OCI-LY7 (cell line): ENCODE results near the gene PCBP3. TPM values are rescaled to one million over a fixed set of nuclear protein-coding genes. Genes with fewer than 3 reads are reported as not detected.
"Not testable (repeated sequence)": the region's sequence is repeated elsewhere in the genome, so short reads cannot be mapped to it uniquely, and the experiment has no call there.

ENCODE experiments used
- BruUV-seq: library from RNA; stranded (reverse); fragments of 400-500 nt; replicated peaks from 2 replicates; lab custom pipeline; 2021; lab: Mats Ljungman, UMichigan
- CTCF ChIA-PET: fragments of 300-600 bp; sonication (Branson Sonifier 250); formaldehyde crosslinking; loops from one replicate; lab custom pipeline; 2022; ENCODE audit warnings: antibody characterized with exemption; ENCODE audit not compliant: unreplicated experiment; lab: Charles Lee
- POLR2A ChIA-PET: fragments of 300-600 bp; sonication (Branson Sonifier 250); formaldehyde crosslinking; loops from one replicate; lab custom pipeline; 2022; ENCODE audit warnings: antibody characterized with exemption; lab: Charles Lee
- DNase-seq: peaks from one replicate; pipeline ENCODE4 v3.0.0-alpha.2; 2015; ENCODE audit warnings: low spot score
- H2AFZ ChIP-seq: fragments of 200-600 bp; sonication (generic), shearing (Covaris generic); 2 replicates; pipeline ENCODE4 v1.6.1; 2014; ENCODE audit warnings: mild to moderate bottlenecking, antibody characterized with exemption, low read length, moderate library complexity
- H3K27ac ChIP-seq: fragments of 200-600 bp; sonication (generic); 2 replicates; pipeline ENCODE4 v1.5.1; 2014; ENCODE audit warnings: mixed run types, low read depth, mild to moderate bottlenecking, moderate library complexity, low read length, inconsistent platforms; ENCODE audit not compliant: poor library complexity, severe bottlenecking
- H3K36me3 ChIP-seq: fragments of 200-600 bp; sonication (generic); 2 replicates; pipeline ENCODE4 v1.6.1; 2014; ENCODE audit warnings: mild to moderate bottlenecking, antibody characterized with exemption, low read length, moderate library complexity, mixed read lengths; ENCODE audit not compliant: insufficient read depth
- H3K4me1 ChIP-seq: fragments of 200-600 bp; sonication (generic); 2 replicates; pipeline ENCODE4 v1.5.1; 2014; ENCODE audit warnings: mild to moderate bottlenecking, low read length; ENCODE audit not compliant: insufficient read depth, poor library complexity, severe bottlenecking
- H3K4me2 ChIP-seq: fragments of 200-600 bp; sonication (generic); 2 replicates; pipeline ENCODE4 v1.6.1; 2014; ENCODE audit warnings: mild to moderate bottlenecking, low read length
- H3K4me3 ChIP-seq: fragments of 200-600 bp; sonication (generic); 2 replicates; pipeline ENCODE4 v1.5.1; 2014; ENCODE audit warnings: mild to moderate bottlenecking, low read depth, low read length; ENCODE audit not compliant: poor library complexity, severe bottlenecking
- H3K79me2 ChIP-seq: fragments of 200-600 bp; sonication (generic); 2 replicates; pipeline ENCODE4 v1.6.1; 2016; ENCODE audit warnings: low read depth, mild to moderate bottlenecking, low read length, moderate library complexity, mixed read lengths; ENCODE audit not compliant: insufficient read depth
- H3K9me2 ChIP-seq: fragments of 200-600 bp; sonication (generic); 2 replicates; pipeline ENCODE4 v1.6.1; 2016; ENCODE audit warnings: mild to moderate bottlenecking, low read length, mixed read lengths; ENCODE audit not compliant: insufficient read depth
- H3K9me3 ChIP-seq: fragments of 200-600 bp; sonication (generic); 2 replicates; pipeline ENCODE4 v1.6.1; 2014; ENCODE audit warnings: mild to moderate bottlenecking, mixed run types, low read length, mixed read lengths
- H4K20me1 ChIP-seq: fragments of 200-600 bp; sonication (generic); 2 replicates; pipeline ENCODE4 v1.6.1; 2014; ENCODE audit warnings: mild to moderate bottlenecking, antibody characterized with exemption, low read length, moderate library complexity, mixed read lengths; ENCODE audit not compliant: insufficient read depth
- CTCF ChIP-seq: fragments of 200-600 bp; sonication (generic); conservative IDR thresholded peaks from 2 replicates; pipeline ENCODE4 v1.5.1; 2014; ENCODE audit warnings: mild to moderate bottlenecking, antibody characterized with exemption, low read length, moderate library complexity, mixed read lengths
- EZH2phosphoT487 ChIP-seq: fragments of 200-600 bp; sonication (generic); IDR thresholded peaks from 2 replicates; pipeline ENCODE4 v1.6.1; 2018; ENCODE audit warnings: low read depth, borderline replicate concordance, mild to moderate bottlenecking, mixed run types, antibody characterized with exemption, low read length, moderate library complexity, mixed read lengths
- intact Hi-C: fragments of 100-400 bp; cut with micrococcal nuclease; formaldehyde crosslinking; loops from one replicate; pipeline ENCODE4 v1.10.0; 2022; ENCODE audit not compliant: unreplicated experiment
- total RNA-seq, 2 experiments: library from RNA; depleted of rRNA in 1 of 2; stranded (reverse); fragments of >200 nt in 1 of 2; shearing (Covaris generic) in 1 of 2; gene quantifications; 2 replicates each; pipeline ENCODE4 v1.2.3, GENCODE V29; 2014 to 2022

PCBP3 gene
- total RNA-seq, 2 experiments from 2014 or later = 0.61 TPM; not detected in 1

- Histone ChIP-seq H4K20me1 (no peaks in the 10 kb centered on the region), H3K4me2 (peak overlapping the region; percentile 43; the same call in 1 of the 2 replicates), H3K27ac (no peak overlapping the region), H3K9me3 (no peaks in the 10 kb centered on the region), H3K36me3 (no peaks in the 10 kb centered on the region), H3K4me1 (peaks cover 25% of the 10 kb centered on the region), H3K79me2 (no peaks in the 10 kb centered on the region), H3K9me2 (no peaks in the 10 kb centered on the region), H3K4me3 (peak overlapping the region; percentile 45), H2AFZ (no peak overlapping the region)
- intact Hi-C loops = loop anchor here (5.0 kb wide), 3 partner anchors 87 to 1307 kb away; partner anchors contain the start of gene CFAP410
- ChIA-PET POLR2A (no interaction called here), CTCF (no interaction called here)
- BruUV-seq = no TSS peak
- no peak for DNase-seq
- no peak for TF ChIP-seq CTCF
These were observed 749 bp downstream of the PCBP3 start for GRCh38 chr21:45644041-45644906.

- intact Hi-C loops = no loop called here
- ChIA-PET POLR2A (no interaction called here), CTCF (no interaction called here)
- no peak overlapping the region for H2AFZ ChIP-seq
- H3K79me2 ChIP-seq = no peaks in the 10 kb centered on the region
- H3K4me2 ChIP-seq = no peak overlapping the region
- no peaks in the 10 kb centered on the region for H3K9me2 ChIP-seq
- no peak for DNase-seq
- BruUV-seq = no TSS peak
- H3K4me3 ChIP-seq = no peak overlapping the region
- no peaks in the 10 kb centered on the region for H3K9me3 ChIP-seq
- H4K20me1 ChIP-seq = no peaks in the 10 kb centered on the region
- H3K36me3 ChIP-seq = no peaks in the 10 kb centered on the region
- no peak for TF ChIP-seq CTCF
- TF ChIP-seq EZH2phosphoT487 = no peak
- H3K4me1 ChIP-seq = no peaks in the 10 kb centered on the region
- H3K27ac ChIP-seq = no peak overlapping the region
These were observed 8.4 kb downstream of the PCBP3 start for GRCh38 chr21:45651921-45652320.

GRCh38 chr21:45655124-45655523, 11.6 kb downstream of the PCBP3 start:
- intact Hi-C loops = no loop called here
- no peak for DNase-seq
- TF ChIP-seq EZH2phosphoT487 = no peak
- no peak for TF ChIP-seq CTCF
- Histone ChIP-seq H2AFZ (no peak overlapping the region), H3K9me3 (no peaks in the 10 kb centered on the region), H3K4me2 (no peak overlapping the region), H3K9me2 (no peaks in the 10 kb centered on the region), H3K79me2 (no peaks in the 10 kb centered on the region), H4K20me1 (no peaks in the 10 kb centered on the region), H3K4me1 (no peaks in the 10 kb centered on the region), H3K4me3 (no peak overlapping the region), H3K27ac (no peak overlapping the region), H3K36me3 (no peaks in the 10 kb centered on the region)
- BruUV-seq = no TSS peak
- POLR2A ChIA-PET = interaction anchor here (0.7 kb wide), 1 partner anchor 1040 kb away, joined by 3 read pairs; no protein-coding TSS in a partner anchor
- CTCF ChIA-PET = no interaction called here

- H3K9me2 ChIP-seq, H3K9me3 ChIP-seq, H3K4me2 ChIP-seq, H4K20me1 ChIP-seq, H3K27ac ChIP-seq, H2AFZ ChIP-seq, BruUV-seq, CTCF ChIA-PET, H3K4me1 ChIP-seq, H3K36me3 ChIP-seq, H3K4me3 ChIP-seq, H3K79me2 ChIP-seq, intact Hi-C loops, POLR2A ChIA-PET, DNase-seq: not testable (repeated sequence)
These were observed 12.6 kb downstream of the PCBP3 start for GRCh38 chr21:45656114-45656513.
